Measurements from ENCODE around the gene SOX6. TPM values are rescaled to one million over a fixed set of nuclear protein-coding genes. Genes with fewer than 3 reads are reported as not detected.

The SOX6 gene
- total RNA-seq, 4 donors from 2014 or later = 1.7 to 3.6 (median 3.2) TPM

GRCh38 chr11:16301462-16301861, 54.9 kb downstream of the SOX6 start:
- Histone ChIP-seq H3K9me3 (no peaks in the 10 kb centered on the region), H3K36me3 (no peaks in the 10 kb centered on the region), H3K27ac (replicated peaks in 1 of 4) (no peak overlapping the region), H3K4me3 (no peak overlapping the region), H3K4me1 (peaks cover 0 to 3% (median 0%) of the 10 kb centered on the region in 4 donors), H3K27me3 (no peaks in the 10 kb centered on the region)
- no peak for DNase-seq (ENCODE audit: extremely low spot score)
- TF ChIP-seq POLR2A (IDR thresholded peaks at IDR 0.05; ENCODE audit: low read depth) = no peak
- no peak for TF ChIP-seq POLR2AphosphoS5 (IDR thresholded peaks at IDR 0.05)
- no peak for TF ChIP-seq EP300 (IDR thresholded peaks at IDR 0.05)
- no peak for TF ChIP-seq CTCF (IDR thresholded peaks at IDR 0.05)
- WGBS = 80% methylated on average over 2 of the region's 2 CpGs
- intact Hi-C loops (cut with DNase I) = no loop called here

GRCh38 chr11:16299884-16300782, 56.2 kb downstream of the SOX6 start:
- H3K4me3 ChIP-seq = no peak overlapping the region
- no peaks in the 10 kb centered on the region for H3K9me3 ChIP-seq
- H3K27me3 ChIP-seq = no peaks in the 10 kb centered on the region
- intact Hi-C loops (cut with DNase I) = no loop called here
- WGBS = 65% methylated on average over 8 of the region's 8 CpGs
- H3K36me3 ChIP-seq = no peaks in the 10 kb centered on the region
- no peak for DNase-seq (ENCODE audit: extremely low spot score)
- TF ChIP-seq EP300 (IDR thresholded peaks at IDR 0.05) (no peak), POLR2AphosphoS5 (IDR thresholded peaks at IDR 0.05) (no peak), POLR2A (IDR thresholded peaks at IDR 0.05; ENCODE audit: low read depth) (no peak), CTCF (IDR thresholded peaks at IDR 0.05) (no peak)
- peaks cover 0 to 3% (median 0%) of the 10 kb centered on the region in 4 donors for H3K4me1 ChIP-seq
- H3K27ac ChIP-seq (replicated peaks in 1 of 4) = no peak overlapping the region

- Histone ChIP-seq H3K27me3 (no peaks in the 10 kb centered on the region), H3K9me3 (no peaks in the 10 kb centered on the region), H3K36me3 (no peaks in the 10 kb centered on the region), H3K4me3 (no peak overlapping the region), H3K27ac (replicated peaks in 1 of 4) (no peak overlapping the region), H3K4me1 (peaks cover 0 to 3% (median 0%) of the 10 kb centered on the region in 4 donors)
- intact Hi-C loops (cut with DNase I) = no loop called here
- no peak for DNase-seq (ENCODE audit: extremely low spot score)
- WGBS = 85% methylated on average over 4 of the region's 4 CpGs
- TF ChIP-seq POLR2A (IDR thresholded peaks at IDR 0.05; ENCODE audit: low read depth) (no peak), POLR2AphosphoS5 (IDR thresholded peaks at IDR 0.05) (no peak), EP300 (IDR thresholded peaks at IDR 0.05) (no peak), CTCF (IDR thresholded peaks at IDR 0.05) (no peak)
Observed at GRCh38 chr11:16299390-16299789, 57.0 kb downstream of the SOX6 start.

- intact Hi-C loops (cut with DNase I) = no loop called here
- DNase-seq (ENCODE audit: extremely low spot score) = no peak
- Histone ChIP-seq H3K4me3 (no peak overlapping the region), H3K9me3 (no peaks in the 10 kb centered on the region), H3K4me1 (peaks cover 8 to 10% (median 9%) of the 10 kb centered on the region in 4 donors), H3K27me3 (no peaks in the 10 kb centered on the region), H3K36me3 (no peaks in the 10 kb centered on the region), H3K27ac (replicated peaks in 1 of 4) (no peak overlapping the region)
- no peak for TF ChIP-seq POLR2AphosphoS5 (IDR thresholded peaks at IDR 0.05)
- no peak for TF ChIP-seq CTCF (IDR thresholded peaks at IDR 0.05)
- TF ChIP-seq EP300 (IDR thresholded peaks at IDR 0.05) = no peak
- TF ChIP-seq POLR2A (IDR thresholded peaks at IDR 0.05; ENCODE audit: low read depth) = no peak
- 57% methylated on average over 3 of the region's 3 CpGs for WGBS
Observed at GRCh38 chr11:16297332-16297731, 59.0 kb downstream of the SOX6 start.

Data from esophagus muscularis mucosa (tissue), 4 donors.